DMS79 treated with DMSO at 0.1 percent for 48 hours (cell line): Measurements from ENCODE around the gene FLT3.

Source experiments
- DNase-seq: peaks from one replicate; lab custom pipeline; 2025; lab: John Stamatoyannopoulos, UW

The FLT3 gene

DNA sequence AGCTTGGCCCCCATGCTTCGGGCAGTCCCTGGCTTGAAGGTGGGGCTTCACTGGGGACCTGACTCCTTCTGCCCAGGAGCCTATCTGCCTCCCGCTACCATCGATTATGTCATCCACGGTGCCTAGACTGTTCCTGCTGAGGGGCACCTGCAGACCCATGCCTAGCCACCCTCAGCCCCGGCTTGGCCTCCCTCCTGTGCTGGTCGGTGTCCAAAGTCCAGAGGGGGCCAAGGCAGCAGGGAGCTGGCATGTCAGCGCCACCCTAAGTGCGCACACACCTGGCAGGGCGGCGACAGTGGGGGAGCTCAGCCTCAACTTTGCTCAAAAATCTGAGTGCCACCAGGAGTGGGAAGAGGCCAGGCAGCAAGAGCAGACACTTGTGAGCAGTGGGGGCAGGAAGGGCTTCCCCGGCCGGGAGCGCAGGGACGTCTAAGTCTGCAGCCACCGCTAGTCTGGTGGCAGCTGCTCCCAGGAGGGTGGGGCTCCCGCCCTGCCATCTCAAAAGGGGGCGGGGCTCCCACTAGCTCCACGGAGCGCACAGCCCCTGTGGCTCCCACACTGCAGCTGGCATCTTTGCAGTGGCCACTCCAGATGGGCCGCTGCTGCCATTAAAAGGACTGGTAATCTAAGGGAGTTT is 98.4 kb downstream of the FLT3 start:
- DNase-seq = no peak

GRCh38 chr13:28001049-28001448 is 99.3 kb downstream of the FLT3 start:
- no peak for DNase-seq

- DNase-seq = no peak
Measured at GRCh38 chr13:28000567-28000966, 99.8 kb downstream of the FLT3 start.

DNA sequence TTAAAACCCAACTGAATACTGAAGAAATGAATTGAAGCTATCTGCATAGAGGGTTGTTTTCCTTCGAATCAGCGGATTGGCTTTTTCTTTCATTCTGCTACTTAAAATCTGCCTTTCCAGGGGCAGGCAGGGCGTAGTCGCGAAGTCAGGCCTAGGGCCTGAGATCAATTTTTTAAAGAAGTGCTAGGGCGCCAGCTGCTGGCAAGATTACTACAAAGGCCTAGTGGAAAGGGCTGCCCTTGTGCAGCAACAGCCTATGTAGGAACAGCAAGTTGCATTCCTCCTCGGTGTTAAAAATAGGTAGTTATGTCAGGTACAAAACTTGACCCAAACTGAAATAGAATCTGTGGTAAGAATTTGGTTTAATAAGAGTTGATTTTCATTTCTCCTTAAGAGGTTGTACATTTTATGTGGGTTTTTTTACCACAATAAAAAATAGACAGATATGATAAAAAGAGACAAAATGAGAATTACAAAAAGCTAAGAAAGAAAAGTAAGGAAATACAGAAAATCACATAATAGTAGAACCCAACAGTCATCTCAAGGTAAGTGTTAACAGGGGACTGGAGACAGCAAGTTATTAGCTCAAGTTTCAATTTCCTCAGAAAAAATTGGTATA is 102.4 kb downstream of the FLT3 start:
- no peak for DNase-seq

DNA sequence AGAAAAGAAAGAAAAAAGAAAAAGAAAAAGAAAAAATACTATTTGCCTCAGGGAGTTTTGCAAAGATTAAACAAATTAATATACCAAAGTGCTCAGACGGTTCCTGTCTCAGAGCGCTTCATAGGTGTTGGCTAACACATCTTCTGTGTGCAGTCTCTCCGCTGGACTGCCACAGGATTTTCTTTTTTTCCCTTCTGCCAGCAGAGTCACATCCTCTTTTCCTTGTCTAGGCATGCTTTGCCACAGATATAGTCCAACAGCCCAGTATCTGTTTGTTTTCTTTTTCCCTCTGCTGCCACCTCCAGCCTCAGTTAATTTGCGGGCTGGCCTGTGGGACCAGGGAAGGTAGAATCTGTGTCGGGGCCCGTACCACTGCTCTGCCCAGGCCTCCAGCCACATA is 108.5 kb downstream of the FLT3 start:
- DNase-seq = no peak

DNA sequence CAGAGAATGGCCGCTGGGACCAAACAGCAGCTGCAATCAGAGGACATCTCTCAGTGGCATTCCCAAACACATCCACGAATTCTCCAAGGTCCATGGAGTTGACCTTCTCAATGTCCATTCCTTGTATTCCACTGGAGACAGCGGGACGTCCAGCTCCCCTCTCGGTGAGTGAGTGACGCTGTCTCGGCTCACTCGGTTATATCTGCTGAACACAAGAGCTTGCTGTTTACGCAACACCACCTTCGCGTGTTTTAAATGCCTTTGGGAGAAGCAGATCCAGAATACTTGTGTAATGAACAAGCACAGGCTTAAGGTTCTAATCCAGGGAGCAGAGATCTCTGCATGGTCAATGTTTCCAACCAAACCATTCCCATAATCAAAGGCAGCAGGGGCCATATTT is 111.9 kb downstream of the FLT3 start, which contains the start of gene URAD:
Gene URAD, minus strand, starts transcription at position 174 of the 400 bp plus-strand sequence. Its CDS starts 56 bp downstream, at position 118.
- DNase-seq = no peak

DNA sequence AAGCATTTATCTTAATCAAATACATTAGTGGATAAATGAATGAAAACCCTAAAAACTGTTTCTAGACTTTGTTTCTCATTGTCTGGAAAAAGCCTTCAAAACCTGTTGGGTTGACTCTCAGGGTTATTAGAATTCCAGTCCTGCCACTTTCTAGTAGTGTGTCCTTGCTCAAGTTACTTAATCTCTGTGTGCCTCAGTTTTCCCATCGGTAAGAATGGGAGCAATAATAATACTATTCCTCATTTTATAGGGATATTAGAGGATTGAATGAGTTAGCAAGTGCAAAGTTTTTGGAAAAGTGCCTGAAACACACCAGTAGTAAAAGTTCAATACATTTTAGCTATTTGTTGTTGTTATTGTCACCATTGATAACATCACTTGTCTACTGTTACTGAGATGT is 114.8 kb downstream of the FLT3 start:
- no peak for DNase-seq

DNA sequence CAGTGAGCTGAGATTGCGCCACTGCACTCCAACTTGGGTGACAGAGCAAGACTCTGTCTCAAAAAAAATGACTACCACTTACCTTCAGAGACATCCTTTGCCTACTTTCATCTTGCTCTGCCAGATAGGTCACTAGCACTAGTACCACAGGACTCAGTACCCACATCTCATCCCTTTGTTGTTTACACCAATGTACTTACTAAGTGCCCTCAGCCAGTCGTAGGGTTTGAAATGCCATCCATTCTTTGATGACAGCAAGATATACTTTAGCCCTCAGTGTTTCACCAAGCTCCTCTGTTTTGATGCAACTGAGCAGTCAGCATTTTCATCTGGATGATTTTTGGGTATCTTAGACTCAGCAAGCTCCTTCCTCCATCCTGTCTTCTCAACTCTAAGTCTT is 118.0 kb downstream of the FLT3 start:
- DNase-seq = no peak

DNA sequence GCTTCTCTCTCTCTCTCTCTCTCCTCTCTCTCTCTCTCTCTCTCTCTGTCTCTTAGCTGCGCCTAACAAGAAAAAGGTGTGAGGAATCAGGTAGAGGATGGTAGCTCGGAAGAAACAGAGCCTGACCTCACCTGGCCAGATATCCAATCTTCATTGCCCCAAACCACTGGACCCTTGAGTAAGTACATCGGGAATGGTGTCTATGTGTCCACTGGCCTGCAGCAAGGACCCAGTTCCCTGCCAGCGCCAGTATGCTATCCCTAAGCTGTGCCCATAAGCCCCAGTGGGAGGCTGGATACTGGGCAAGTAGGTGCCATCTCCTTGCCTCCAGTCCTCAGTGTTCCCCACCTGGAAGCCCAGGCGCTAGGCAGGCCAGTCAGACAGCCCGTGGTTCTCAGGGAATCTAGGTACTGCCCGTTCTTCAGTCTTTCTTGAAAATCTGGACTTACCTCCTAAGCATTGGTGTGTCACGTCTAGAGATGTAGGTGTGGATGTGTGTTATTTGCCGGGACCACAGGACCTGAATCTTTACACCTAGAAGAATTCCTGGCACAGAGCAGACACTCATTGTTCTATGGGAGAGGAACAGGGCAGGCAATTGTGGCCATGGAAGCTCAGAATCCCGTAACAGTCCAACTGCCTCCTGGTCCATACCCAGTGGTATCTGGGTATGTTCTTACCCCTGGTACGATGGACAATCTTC is 119.2 kb downstream of the FLT3 start:
- DNase-seq = no peak

- DNase-seq = no peak
Measured at GRCh38 chr13:27980280-27980998, 119.9 kb downstream of the FLT3 start.

- DNase-seq = no peak
Measured at GRCh38 chr13:27979765-27980279, 120.6 kb downstream of the FLT3 start.

GRCh38 chr13:27979001-27979643 is 121.3 kb downstream of the FLT3 start:
- no peak for DNase-seq

DNA sequence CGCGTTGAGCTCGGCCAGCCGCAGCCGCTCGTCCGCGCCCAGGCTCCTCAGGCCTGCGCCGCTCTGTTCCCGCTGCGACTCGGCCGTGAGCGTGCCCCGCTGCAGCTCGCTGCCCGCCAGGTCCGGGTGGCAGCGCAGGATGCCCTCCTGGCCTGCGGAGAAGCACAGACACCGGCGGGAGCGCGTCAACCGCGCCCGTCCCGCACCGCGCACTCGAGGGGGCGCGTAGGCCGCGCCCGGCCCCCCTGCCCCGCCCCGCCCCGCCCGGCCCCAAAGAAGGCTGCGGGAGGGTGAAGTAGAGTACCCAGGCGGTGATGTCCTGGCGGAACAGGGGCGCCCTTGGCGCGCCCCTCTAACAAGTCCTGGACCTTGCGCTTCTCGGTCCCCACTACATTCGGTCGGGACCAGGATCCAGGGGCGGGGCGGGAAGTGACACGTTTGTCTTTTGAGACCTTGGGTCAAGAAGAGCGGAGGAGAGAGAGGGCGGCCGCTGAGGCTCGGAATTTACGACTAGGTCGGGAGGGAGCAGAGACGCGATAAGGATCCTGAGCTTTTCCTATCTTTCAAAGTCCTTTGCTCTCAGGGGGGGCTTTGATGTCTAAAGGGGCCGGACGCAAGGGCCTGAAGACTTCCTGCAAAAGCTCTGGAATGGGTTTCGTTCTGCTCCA is 121.9 kb downstream of the FLT3 start:
- no peak for DNase-seq

DNA sequence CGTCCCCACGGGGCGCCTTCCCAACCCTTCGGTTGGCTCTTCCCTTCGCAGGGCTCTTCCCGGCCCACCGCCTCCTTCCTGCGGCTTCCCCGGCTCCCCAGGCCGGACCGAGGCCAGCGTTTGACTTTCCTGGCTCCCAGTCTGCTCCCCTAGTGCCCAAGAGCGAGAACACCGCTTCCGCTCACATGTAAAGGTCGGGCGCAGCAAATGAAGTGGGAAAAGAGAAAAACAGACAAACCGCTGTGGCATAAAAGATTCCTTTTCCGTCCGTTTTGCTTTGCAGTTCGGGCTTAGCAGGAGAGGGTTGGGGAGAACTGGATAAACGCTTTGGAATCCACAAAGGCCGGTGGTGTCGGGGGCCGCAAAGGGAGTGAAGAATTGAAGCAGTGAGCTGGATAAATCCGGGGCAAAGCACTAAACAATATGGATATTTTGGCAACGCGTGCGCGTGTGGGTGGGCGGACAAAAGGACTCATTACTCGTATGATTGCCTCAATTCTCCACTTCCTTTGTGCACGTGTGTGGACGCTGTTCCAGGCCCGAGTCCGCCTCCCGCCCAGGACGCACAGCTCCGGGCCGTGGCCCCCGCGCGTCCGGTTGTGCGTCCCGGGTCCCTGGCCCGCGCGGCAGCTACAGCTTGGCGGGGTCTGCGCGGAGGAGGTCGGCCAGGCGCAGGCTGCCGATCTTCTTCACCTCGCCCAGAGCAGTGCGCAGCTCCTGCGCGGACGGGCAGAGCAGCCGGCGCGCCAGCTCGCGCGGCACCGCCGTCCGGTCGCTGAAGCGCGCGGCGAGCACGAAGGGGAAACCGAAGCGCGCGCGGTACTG is 122.7 kb downstream of the FLT3 start:
- DNase-seq = no peak

DNA sequence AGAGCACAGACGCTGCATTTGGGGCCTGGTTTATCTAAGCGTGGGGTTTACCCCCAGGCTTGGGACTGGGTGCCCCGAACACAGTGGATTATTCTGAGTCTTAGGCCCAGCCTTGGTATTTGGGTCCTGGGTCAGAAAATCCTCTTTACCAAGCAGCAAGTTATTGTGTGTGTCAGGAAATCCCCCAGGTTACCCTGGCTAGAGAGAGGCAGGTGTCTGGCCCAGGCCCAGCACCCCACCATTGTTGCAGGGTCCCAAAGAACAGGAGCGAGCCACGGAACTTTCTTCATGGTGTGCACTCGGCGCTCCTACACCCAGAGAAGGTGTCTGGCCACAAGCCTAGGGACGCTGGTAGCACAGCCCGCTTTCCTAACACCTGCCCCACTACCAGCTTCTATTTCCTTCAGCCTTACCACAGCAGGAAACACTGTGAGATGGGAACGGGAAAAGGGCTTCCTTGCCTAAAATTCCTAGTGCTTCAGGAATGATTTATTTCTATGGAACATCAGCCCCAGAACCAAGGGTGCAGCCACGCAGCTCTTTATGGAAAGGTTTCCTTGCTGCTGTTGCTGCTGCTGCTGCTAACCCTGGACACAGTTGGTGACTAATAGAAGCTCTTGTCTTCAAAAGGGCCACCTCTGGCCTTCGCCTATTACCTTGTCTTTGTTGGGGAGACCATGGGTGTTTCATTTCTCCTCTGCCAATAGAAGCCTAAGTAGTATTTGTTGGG is 123.8 kb downstream of the FLT3 start:
- no peak for DNase-seq

GRCh38 chr13:27975564-27976361 is 124.6 kb downstream of the FLT3 start:
- no peak for DNase-seq

- DNase-seq = no peak
Measured at GRCh38 chr13:27973961-27974662, 126.3 kb downstream of the FLT3 start.

- no peak for DNase-seq
Measured at GRCh38 chr13:27973291-27973690, 127.1 kb downstream of the FLT3 start.
